Thymus (tissue), 11 donors: ENCODE results near the gene RSU1. TPM values are rescaled to one million over a fixed set of nuclear protein-coding genes. Genes with fewer than 3 reads are reported as not detected.

Experiments used
- DNase-seq, 9 donors: peaks; one replicate each; pipeline ENCODE4 v3.0.0-alpha.2; 2013; ENCODE audit warnings: low spot score in 9 of 9, low read depth in 6 of 9, missing footprints in 1 of 9
- H3K27ac ChIP-seq, 2 donors: one replicate each; pipeline ENCODE4 v1.5.1; 2013; ENCODE audit warnings: control low read depth in 1 of 2, low read depth in 1 of 2, low read length in 1 of 2, mild to moderate bottlenecking in 1 of 2, moderate library complexity in 1 of 2
- H3K27me3 ChIP-seq, 2 donors: one replicate each; pipeline ENCODE4 v1.5.1; 2013; ENCODE audit warnings: low read length in 1 of 2; ENCODE audit not compliant: control insufficient read depth in 2 of 2, insufficient read depth in 1 of 2
- H3K36me3 ChIP-seq, 2 donors: one replicate each; pipeline ENCODE4 v1.5.1; 2013; ENCODE audit warnings: low read length in 1 of 2, mild to moderate bottlenecking in 1 of 2, moderate library complexity in 1 of 2; ENCODE audit not compliant: control insufficient read depth in 2 of 2, insufficient read depth in 2 of 2
- H3K4me1 ChIP-seq, 2 donors: one replicate each; pipeline ENCODE4 v1.5.1; 2013; ENCODE audit warnings: low read length in 2 of 2; ENCODE audit not compliant: control insufficient read depth in 2 of 2, insufficient read depth in 2 of 2
- H3K4me3 ChIP-seq, 2 donors: one replicate each; pipeline ENCODE4 v1.5.1; 2013; ENCODE audit warnings: low read length in 2 of 2, control low read depth in 1 of 2, mild to moderate bottlenecking in 1 of 2
- H3K9me3 ChIP-seq, 2 donors: one replicate each; pipeline ENCODE4 v1.5.1; 2013; ENCODE audit warnings: low read length in 1 of 2, mild to moderate bottlenecking in 1 of 2; ENCODE audit not compliant: control insufficient read depth in 2 of 2, insufficient read depth in 1 of 2
- WGBS: extraction: QIAGEN DNeasy Blood & Tissue Kit; methylation state at CpG from one replicate; pipeline ENCODE4 v1.1.7; 2013; 5-methylcytosine and 5-hydroxymethylcytosine counted together
- polyA plus RNA-seq: library from polyadenylated mRNA; stranded (reverse); fragments of 200-250 nt; gene quantifications from one replicate; pipeline ENCODE4 v1.2.3, GENCODE V29; 2013
- total RNA-seq: library from RNA; stranded (reverse); fragments of 120-200 nt; gene quantifications from one replicate; pipeline ENCODE4 v1.2.4, GENCODE V29; 2013
- donor health status: healthy.

The RSU1 gene
- total and polyA plus RNA-seq, 2 donors: 40.1 to 53.2 TPM

- no peak for DNase-seq
- no peak overlapping the region for H3K4me3 ChIP-seq
- H3K27ac ChIP-seq: no peak overlapping the region
- no peaks in the 10 kb centered on the region for H3K4me1 ChIP-seq
- H3K27me3 ChIP-seq: no peaks in the 10 kb centered on the region
- no peaks in the 10 kb centered on the region for H3K36me3 ChIP-seq
- 97% methylated on average over 6 of the region's 6 CpGs for WGBS
- no peaks in the 10 kb centered on the region for H3K9me3 ChIP-seq
Measured at GRCh38 chr10:16788125-16788524, 29.1 kb downstream of the RSU1 start.

GRCh38 chr10:16787361-16787791, 29.8 kb downstream of the RSU1 start:
- 97% methylated on average over 12 of the region's 12 CpGs for WGBS

GRCh38 chr10:16780338-16780880, 36.8 kb downstream of the RSU1 start:
- WGBS: 92% methylated on average over 7 of the region's 7 CpGs
- no peak overlapping the region for H3K4me3 ChIP-seq
- H3K27ac ChIP-seq: no peak overlapping the region
- H3K9me3 ChIP-seq: no peaks in the 10 kb centered on the region
- no peaks in the 10 kb centered on the region for H3K27me3 ChIP-seq
- no peaks in the 10 kb centered on the region for H3K36me3 ChIP-seq
- no peak for DNase-seq
- H3K4me1 ChIP-seq: no peaks in the 10 kb centered on the region

More at GRCh38 chr10:16787361-16787791, 29.8 kb downstream of the RSU1 start:
- Histone ChIP-seq H3K27me3 (no peaks in the 10 kb centered on the region), H3K36me3 (no peaks in the 10 kb centered on the region), H3K27ac (no peak overlapping the region), H3K4me1 (no peaks in the 10 kb centered on the region), H3K4me3 (no peak overlapping the region), H3K9me3 (no peaks in the 10 kb centered on the region)
- no peak for DNase-seq

GRCh38 chr10:16779384-16779915, 37.8 kb downstream of the RSU1 start:
- Histone ChIP-seq H3K27me3 (no peaks in the 10 kb centered on the region), H3K27ac (no peak overlapping the region), H3K9me3 (no peaks in the 10 kb centered on the region), H3K4me3 (no peak overlapping the region), H3K4me1 (no peaks in the 10 kb centered on the region), H3K36me3 (no peaks in the 10 kb centered on the region)
- peak in 1 of 9 donors; percentile 17 for DNase-seq
- WGBS: 69% methylated on average over 6 of the region's 6 CpGs

- Histone ChIP-seq H3K4me1 (no peaks in the 10 kb centered on the region), H3K27me3 (no peaks in the 10 kb centered on the region), H3K9me3 (no peaks in the 10 kb centered on the region), H3K36me3 (no peaks in the 10 kb centered on the region), H3K4me3 (no peak overlapping the region), H3K27ac (no peak overlapping the region)
- DNase-seq: peak in 8 of 9 donors; percentile 27 to 75 (median 46)
- 81% methylated on average over 7 of the region's 7 CpGs for WGBS
Measured at GRCh38 chr10:16777473-16778370, 39.5 kb downstream of the RSU1 start.

GRCh38 chr10:16776896-16777295, 40.3 kb downstream of the RSU1 start:
- 94% methylated on average over 3 of the region's 3 CpGs for WGBS
- no peaks in the 10 kb centered on the region for H3K36me3 ChIP-seq
- H3K4me3 ChIP-seq: no peak overlapping the region
- H3K4me1 ChIP-seq: no peaks in the 10 kb centered on the region
- no peaks in the 10 kb centered on the region for H3K27me3 ChIP-seq
- no peak overlapping the region for H3K27ac ChIP-seq
- H3K9me3 ChIP-seq: no peaks in the 10 kb centered on the region
- DNase-seq: no peak

GRCh38 chr10:16773334-16773733, 43.9 kb downstream of the RSU1 start:
- Histone ChIP-seq H3K4me3 (no peak overlapping the region), H3K27me3 (no peaks in the 10 kb centered on the region), H3K9me3 (no peaks in the 10 kb centered on the region), H3K27ac (no peak overlapping the region), H3K36me3 (no peaks in the 10 kb centered on the region), H3K4me1 (no peaks in the 10 kb centered on the region)
- WGBS: 97% methylated on average over 11 of the region's 11 CpGs
- no peak for DNase-seq

- H3K36me3 ChIP-seq: no peaks in the 10 kb centered on the region
- no peaks in the 10 kb centered on the region for H3K27me3 ChIP-seq
- no peak overlapping the region for H3K27ac ChIP-seq
- H3K9me3 ChIP-seq: no peaks in the 10 kb centered on the region
- H3K4me3 ChIP-seq: no peak overlapping the region
- WGBS: 97% methylated on average over 6 of the region's 6 CpGs
- no peaks in the 10 kb centered on the region for H3K4me1 ChIP-seq
- no peak for DNase-seq
Measured at GRCh38 chr10:16770670-16771069, 46.6 kb downstream of the RSU1 start.

- H3K36me3 ChIP-seq: no peaks in the 10 kb centered on the region
- no peaks in the 10 kb centered on the region for H3K4me1 ChIP-seq
- no peak overlapping the region for H3K4me3 ChIP-seq
- H3K9me3 ChIP-seq: no peaks in the 10 kb centered on the region
- 86% methylated on average over 8 of the region's 8 CpGs for WGBS
- DNase-seq: no peak
- no peaks in the 10 kb centered on the region for H3K27me3 ChIP-seq
- no peak overlapping the region for H3K27ac ChIP-seq
Measured at GRCh38 chr10:16770141-16770540, 47.1 kb downstream of the RSU1 start.
